Gastrocnemius medialis (tissue), 4 donors: Measurements from ENCODE around the gene PTPRM.

Experiments
- POLR2A ChIP-seq, 2 donors: fragments of 450-650 bp; IDR thresholded peaks; one replicate each; pipeline ENCODE4 v1.6.1; 2017; ENCODE audit warnings: antibody characterized with exemption in 2 of 2, mild to moderate bottlenecking in 2 of 2, moderate library complexity in 2 of 2
- TF ChIP-seq, protein P1 (sequence below), 5 experiments: fragments of 450-650 bp in 3 of 5; fragments of 200-600 bp in 2 of 5; sonication (generic) in 2 of 5; IDR thresholded peaks in 4 of 5; conservative IDR thresholded peaks in 1 of 5; 1 replicate in 4 of 5; 2 replicates in 1 of 5; pipeline ENCODE4 v1.5.1; 2016 to 2019; ENCODE audit warnings: antibody characterized with exemption in 5 of 5, mild to moderate bottlenecking in 3 of 5, moderate library complexity in 3 of 5

DNA sequence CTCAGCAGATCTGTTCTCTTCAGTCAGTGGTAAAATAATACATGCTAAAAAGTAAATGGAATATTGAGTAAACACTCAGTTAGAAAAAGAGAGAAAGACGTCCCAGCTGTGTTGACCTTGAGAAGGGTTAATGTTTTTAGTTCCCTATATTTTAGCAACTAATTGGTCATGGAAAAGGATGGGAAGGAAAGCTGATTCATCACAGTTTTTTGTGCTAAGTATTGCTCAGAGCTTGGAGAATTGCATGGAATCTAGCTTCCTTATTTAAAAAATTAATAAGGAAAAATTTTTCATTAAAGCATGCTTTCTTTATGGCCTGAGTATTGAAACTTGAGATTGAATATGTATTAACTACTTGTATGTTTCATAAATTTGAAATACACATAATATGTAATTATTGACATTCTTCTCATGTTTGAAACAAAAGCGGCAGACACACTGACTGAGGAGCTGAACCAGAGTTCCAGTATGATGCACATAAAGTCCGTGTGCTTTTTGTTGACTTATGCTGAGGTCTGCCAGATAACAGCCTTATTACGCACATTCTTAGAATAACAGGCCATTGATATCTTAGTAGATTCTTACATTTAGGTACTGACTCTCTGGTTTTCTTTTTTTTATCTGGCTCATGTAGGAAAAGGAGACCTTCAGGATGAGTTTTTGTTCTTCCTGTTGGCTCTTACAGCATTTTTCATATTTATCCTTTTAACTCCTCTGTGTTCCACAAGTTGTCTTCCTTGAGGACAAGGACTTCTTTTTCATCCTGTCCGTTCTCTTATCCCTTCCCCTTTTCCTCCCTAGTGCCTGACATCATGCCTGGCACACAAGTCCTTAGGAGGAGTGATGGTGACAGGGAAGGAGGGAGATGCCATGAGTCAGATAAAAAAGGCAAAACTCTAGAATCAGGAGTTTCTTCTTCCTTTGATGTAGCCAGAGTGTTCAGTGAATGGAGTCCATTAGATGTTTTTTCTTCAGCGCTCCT, 194.1 kb downstream of the PTPRM start:
- TF ChIP-seq, protein P1, sequence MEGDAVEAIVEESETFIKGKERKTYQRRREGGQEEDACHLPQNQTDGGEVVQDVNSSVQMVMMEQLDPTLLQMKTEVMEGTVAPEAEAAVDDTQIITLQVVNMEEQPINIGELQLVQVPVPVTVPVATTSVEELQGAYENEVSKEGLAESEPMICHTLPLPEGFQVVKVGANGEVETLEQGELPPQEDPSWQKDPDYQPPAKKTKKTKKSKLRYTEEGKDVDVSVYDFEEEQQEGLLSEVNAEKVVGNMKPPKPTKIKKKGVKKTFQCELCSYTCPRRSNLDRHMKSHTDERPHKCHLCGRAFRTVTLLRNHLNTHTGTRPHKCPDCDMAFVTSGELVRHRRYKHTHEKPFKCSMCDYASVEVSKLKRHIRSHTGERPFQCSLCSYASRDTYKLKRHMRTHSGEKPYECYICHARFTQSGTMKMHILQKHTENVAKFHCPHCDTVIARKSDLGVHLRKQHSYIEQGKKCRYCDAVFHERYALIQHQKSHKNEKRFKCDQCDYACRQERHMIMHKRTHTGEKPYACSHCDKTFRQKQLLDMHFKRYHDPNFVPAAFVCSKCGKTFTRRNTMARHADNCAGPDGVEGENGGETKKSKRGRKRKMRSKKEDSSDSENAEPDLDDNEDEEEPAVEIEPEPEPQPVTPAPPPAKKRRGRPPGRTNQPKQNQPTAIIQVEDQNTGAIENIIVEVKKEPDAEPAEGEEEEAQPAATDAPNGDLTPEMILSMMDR (IDR thresholded peaks at IDR 0.05 in 4 of 5, conservative IDR thresholded peaks at IDR 0.05 in 1 of 5): no peak
- no peak for TF ChIP-seq POLR2A (IDR thresholded peaks at IDR 0.05)
